Caco-2 (cell line): Measurements from ENCODE around the gene USP22. TPM values are rescaled to one million over a fixed set of nuclear protein-coding genes. Genes with fewer than 3 reads are reported as not detected.

ENCODE experiments used
- BruUV-seq: library from RNA; stranded (reverse); fragments of 400-500 nt; replicated peaks from 2 replicates; lab custom pipeline; 2021; lab: Mats Ljungman, UMichigan
- CTCF ChIA-PET: fragments of 300-600 bp; sonication (Branson Sonifier 250); formaldehyde crosslinking; loops from one replicate; lab custom pipeline; 2022; ENCODE audit warnings: antibody characterized with exemption; lab: Charles Lee
- POLR2A ChIA-PET: fragments of 300-600 bp; sonication (Branson Sonifier 250); formaldehyde crosslinking; loops from one replicate; lab custom pipeline; 2022; ENCODE audit warnings: antibody characterized with exemption; lab: Charles Lee
- DNase-seq, 2 experiments: peaks; one replicate each; pipeline versions ENCODE4 v3.0.0 to v3.0.0-alpha.2; 2020 to 2022
- H3K27me3 ChIP-seq: replicated peaks from 2 replicates; pipeline ENCODE4 v1.6.0; 2011; ENCODE audit warnings: low read length; ENCODE audit not compliant: control insufficient read depth, insufficient read depth
- H3K36me3 ChIP-seq: 2 replicates; pipeline ENCODE4 v1.5.1; 2011; ENCODE audit warnings: low read length; ENCODE audit not compliant: control insufficient read depth, insufficient read depth
- H3K4me1 ChIP-seq: fragments of 250-450 bp; sonication (Bioruptor Pico); 2 replicates; pipeline ENCODE4 v1.5.1; 2020; ENCODE audit warnings: mild to moderate bottlenecking
- H3K4me3 ChIP-seq: 2 replicates; pipeline ENCODE4 v1.5.1; 2011; ENCODE audit warnings: low read depth, mild to moderate bottlenecking, control low read depth, low read length
- H3K9me3 ChIP-seq: fragments of 250-450 bp; sonication (Bioruptor Pico); 2 replicates; pipeline ENCODE4 v1.5.1; 2020; ENCODE audit warnings: mild to moderate bottlenecking, moderate library complexity
- H3K27ac Mint-ChIP-seq: one replicate; pipeline ENCODE4 v1.8.0; 2022; ENCODE audit warnings: mixed read lengths; ENCODE audit not compliant: unreplicated experiment
- H3K27me3 Mint-ChIP-seq: one replicate; pipeline ENCODE4 v1.8.0; 2022; ENCODE audit warnings: mixed read lengths; ENCODE audit not compliant: insufficient read depth, unreplicated experiment
- H3K36me3 Mint-ChIP-seq: one replicate; pipeline ENCODE4 v1.8.0; 2022; ENCODE audit warnings: mild to moderate bottlenecking, mixed read lengths; ENCODE audit not compliant: insufficient read depth, unreplicated experiment
- H3K4me1 Mint-ChIP-seq: one replicate; pipeline ENCODE4 v1.8.0; 2022; ENCODE audit warnings: low read depth, mixed read lengths; ENCODE audit not compliant: unreplicated experiment
- H3K4me3 Mint-ChIP-seq: one replicate; pipeline ENCODE4 v1.8.0; 2022; ENCODE audit warnings: mild to moderate bottlenecking, moderate library complexity, mixed read lengths; ENCODE audit not compliant: unreplicated experiment
- H3K9me3 Mint-ChIP-seq: one replicate; pipeline ENCODE4 v1.8.0; 2022; ENCODE audit warnings: mixed read lengths; ENCODE audit not compliant: unreplicated experiment
- CTCF ChIP-seq, 2 experiments: fragments of 200-600 bp in 1 of 2; IDR thresholded peaks; 1 replicate in 1 of 2; 2 replicates in 1 of 2; pipeline versions ENCODE4 v1.5.1 to v1.8.0; 2011 to 2022; ENCODE audit warnings: antibody characterized with exemption in 1 of 2, control low read depth in 1 of 2, inconsistent platforms in 1 of 2, low read depth in 1 of 2, low read length in 1 of 2, mild to moderate bottlenecking in 1 of 2, moderate library complexity in 1 of 2; ENCODE audit not compliant: insufficient read depth in 1 of 2, severe bottlenecking in 1 of 2, unreplicated experiment in 1 of 2
- intact Hi-C: fragments of 100-400 bp; cut with micrococcal nuclease; formaldehyde crosslinking; loops from one replicate; pipeline ENCODE4 v1.10.0; 2022; ENCODE audit not compliant: unreplicated experiment
- total RNA-seq: library from RNA; stranded (reverse); gene quantifications from 2 replicates; pipeline ENCODE4 v1.2.3, GENCODE V29; 2022

The USP22 gene
- total RNA-seq, 1 experiment from 2014 or later = 267 TPM

GRCh38 chr17:20993863-20994778, 48.7 kb downstream of the USP22 start:
- Mint-ChIP-seq H3K27ac (peak overlapping the region; percentile 21), H3K36me3 (peaks cover 34% of the 10 kb centered on the region), H3K9me3 (no peaks in the 10 kb centered on the region), H3K4me3 (no peak overlapping the region), H3K4me1 (no peaks in the 10 kb centered on the region), H3K27me3 (no peaks in the 10 kb centered on the region)
- no peaks in the 10 kb centered on the region for H3K4me1 ChIP-seq
- POLR2A ChIA-PET = interaction anchor here (0.6 kb wide), 1 partner anchor 9 kb away, joined by 9 read pairs; no protein-coding TSS in a partner anchor
- BruUV-seq = no TSS peak
- intact Hi-C loops = loop anchor here (1.0 kb wide), 2 partner anchors 50 to 86 kb away; no protein-coding TSS in a partner anchor
- no peak for TF ChIP-seq CTCF (IDR thresholded peaks at IDR 0.05; ENCODE audit: insufficient read depth in 1 of 2, low read depth in 1 of 2, low read length in 1 of 2, severe bottlenecking in 1 of 2, unreplicated experiment in 1 of 2)
- DNase-seq = no peak
- no peak overlapping the region for H3K4me3 ChIP-seq
- H3K36me3 ChIP-seq = no peaks in the 10 kb centered on the region; the same call in 1 of the 2 replicates
- no peaks in the 10 kb centered on the region for H3K27me3 ChIP-seq
- no peaks in the 10 kb centered on the region for H3K9me3 ChIP-seq
- CTCF ChIA-PET = interaction anchor here (1.3 to 1.9 kb wide), 3 partner anchors 50 to 192 kb away, joined by 3 to 19 read pairs (median 5); no protein-coding TSS in a partner anchor

- no peaks in the 10 kb centered on the region for H3K27me3 Mint-ChIP-seq
- ChIA-PET POLR2A (interaction anchor here (0.6 to 0.8 kb wide), 6 partner anchors 10 to 282 kb away, joined by 3 to 15 read pairs (median 4); no protein-coding TSS in a partner anchor), CTCF (interaction anchor here (0.6 to 1.9 kb wide), 14 partner anchors 18 to 787 kb away, joined by 3 to 20 read pairs (median 4); no protein-coding TSS in a partner anchor)
- Histone ChIP-seq H3K4me3 (no peak overlapping the region), H3K9me3 (no peaks in the 10 kb centered on the region), H3K27me3 (no peaks in the 10 kb centered on the region), H3K4me1 (no peaks in the 10 kb centered on the region), H3K36me3 (no peaks in the 10 kb centered on the region; the same call in 1 of the 2 replicates)
- no peaks in the 10 kb centered on the region for H3K4me1 Mint-ChIP-seq
- H3K9me3 Mint-ChIP-seq = no peaks in the 10 kb centered on the region
- intact Hi-C loops = loop anchor here (1.0 kb wide), 2 partner anchors 49 to 85 kb away; no protein-coding TSS in a partner anchor
- peak; percentile 86 to 97 for TF ChIP-seq CTCF (IDR thresholded peaks at IDR 0.05; ENCODE audit: insufficient read depth in 1 of 2, low read depth in 1 of 2, low read length in 1 of 2, severe bottlenecking in 1 of 2, unreplicated experiment in 1 of 2)
- no peak overlapping the region for H3K4me3 Mint-ChIP-seq
- H3K27ac Mint-ChIP-seq = peak overlapping the region; percentile 77
- DNase-seq = peak; percentile 78 to 87
- H3K36me3 Mint-ChIP-seq = peaks cover 25% of the 10 kb centered on the region
- BruUV-seq = no TSS peak
These were observed 49.6 kb downstream of the USP22 start for GRCh38 chr17:20992987-20993862.
